ENCODE measurements around the gene FOSL1. TPM values are rescaled to one million over a fixed set of nuclear protein-coding genes. Genes with fewer than 3 reads are reported as not detected.

Gene FOSL1
- total RNA-seq, 1 experiment from 2014 or later: 186 TPM

- TF ChIP-seq POLR2AphosphoS5 (IDR thresholded peaks at IDR 0.05; ENCODE audit: low read depth, low read length) (peak; percentile 14; the same call in 1 of the 2 replicates), TCF7L2 (IDR thresholded peaks at IDR 0.05; ENCODE audit: low read depth, low read length) (no peak)
- H3K4me3 ChIP-seq (ENCODE audit: low read depth in 2 of 2, low read length in 2 of 2): no peak overlapping the region
- H3K9me3 ChIP-seq (ENCODE audit: control insufficient read depth, insufficient read depth, low read depth, low read length): no peaks in the 10 kb centered on the region
- POLR2A ChIA-PET: interaction anchor here (0.8 to 2.1 kb wide), 3 partner anchors 9 to 20 kb away, joined by 3 to 9 read pairs (median 6); partner anchors contain the start of genes FIBP and MUS81
- no peaks in the 10 kb centered on the region for H3K27me3 ChIP-seq (ENCODE audit: control insufficient read depth, insufficient read depth, low read length)
- H3K4me1 ChIP-seq (ENCODE audit: control insufficient read depth, insufficient read depth, low read length): peaks cover 15% of the 10 kb centered on the region
- no peaks in the 10 kb centered on the region; the same call in 1 of the 2 replicates for H3K36me3 ChIP-seq (ENCODE audit: control insufficient read depth, insufficient read depth, low read length)
- H3K27ac ChIP-seq (ENCODE audit: low read length): peak overlapping the region; percentile 23; the same call in 1 of the 2 replicates
- ATAC-seq (no peak), DNase-seq (ENCODE audit: low read depth, low spot score) (no peak)
- intact Hi-C loops (cut with micrococcal nuclease; ENCODE audit: unreplicated experiment): no loop called here
- BruUV-seq (replicated peaks): TSS peak; percentile 29
- in situ Hi-C loops (cut with HindIII; ENCODE audit: low pct_unique_long_range_greater_than_20kb, low sequenced_read_pairs): no loop called here
- CTCF ChIA-PET: interaction anchor here (0.6 to 1.9 kb wide), 6 partner anchors 9 to 77 kb away, joined by 3 to 11 read pairs (median 4); partner anchors contain the start of genes FIBP and MUS81
Measured at GRCh38 chr11:65868907-65869306, 31.3 kb downstream of the FOSL1 start.

GRCh38 chr11:65868076-65868667 lies 32.0 kb downstream of the FOSL1 start:
- intact Hi-C loops (cut with micrococcal nuclease; ENCODE audit: unreplicated experiment) (no loop called here), in situ Hi-C loops (cut with HindIII; ENCODE audit: low pct_unique_long_range_greater_than_20kb, low sequenced_read_pairs) (no loop called here)
- CTCF ChIA-PET: interaction anchor here (0.7 to 1.1 kb wide), 3 partner anchors 8 to 20 kb away, joined by 3 to 5 read pairs (median 4); partner anchors contain the start of genes FIBP and MUS81
- POLR2A ChIA-PET: no interaction called here
- Histone ChIP-seq H3K27me3 (ENCODE audit: control insufficient read depth, insufficient read depth, low read length) (no peaks in the 10 kb centered on the region), H3K4me1 (ENCODE audit: control insufficient read depth, insufficient read depth, low read length) (peaks cover 14% of the 10 kb centered on the region), H3K27ac (ENCODE audit: low read length) (no peak overlapping the region; the same call in 1 of the 2 replicates), H3K4me3 (ENCODE audit: low read depth in 2 of 2, low read length in 2 of 2) (no peak overlapping the region), H3K9me3 (ENCODE audit: control insufficient read depth, insufficient read depth, low read depth, low read length) (no peaks in the 10 kb centered on the region), H3K36me3 (ENCODE audit: control insufficient read depth, insufficient read depth, low read length) (no peaks in the 10 kb centered on the region; the same call in 1 of the 2 replicates)
- DNase-seq (ENCODE audit: low read depth, low spot score) (no peak), ATAC-seq (peak; percentile 13; the same call in 1 of the 2 replicates)
- TF ChIP-seq, protein P1, sequence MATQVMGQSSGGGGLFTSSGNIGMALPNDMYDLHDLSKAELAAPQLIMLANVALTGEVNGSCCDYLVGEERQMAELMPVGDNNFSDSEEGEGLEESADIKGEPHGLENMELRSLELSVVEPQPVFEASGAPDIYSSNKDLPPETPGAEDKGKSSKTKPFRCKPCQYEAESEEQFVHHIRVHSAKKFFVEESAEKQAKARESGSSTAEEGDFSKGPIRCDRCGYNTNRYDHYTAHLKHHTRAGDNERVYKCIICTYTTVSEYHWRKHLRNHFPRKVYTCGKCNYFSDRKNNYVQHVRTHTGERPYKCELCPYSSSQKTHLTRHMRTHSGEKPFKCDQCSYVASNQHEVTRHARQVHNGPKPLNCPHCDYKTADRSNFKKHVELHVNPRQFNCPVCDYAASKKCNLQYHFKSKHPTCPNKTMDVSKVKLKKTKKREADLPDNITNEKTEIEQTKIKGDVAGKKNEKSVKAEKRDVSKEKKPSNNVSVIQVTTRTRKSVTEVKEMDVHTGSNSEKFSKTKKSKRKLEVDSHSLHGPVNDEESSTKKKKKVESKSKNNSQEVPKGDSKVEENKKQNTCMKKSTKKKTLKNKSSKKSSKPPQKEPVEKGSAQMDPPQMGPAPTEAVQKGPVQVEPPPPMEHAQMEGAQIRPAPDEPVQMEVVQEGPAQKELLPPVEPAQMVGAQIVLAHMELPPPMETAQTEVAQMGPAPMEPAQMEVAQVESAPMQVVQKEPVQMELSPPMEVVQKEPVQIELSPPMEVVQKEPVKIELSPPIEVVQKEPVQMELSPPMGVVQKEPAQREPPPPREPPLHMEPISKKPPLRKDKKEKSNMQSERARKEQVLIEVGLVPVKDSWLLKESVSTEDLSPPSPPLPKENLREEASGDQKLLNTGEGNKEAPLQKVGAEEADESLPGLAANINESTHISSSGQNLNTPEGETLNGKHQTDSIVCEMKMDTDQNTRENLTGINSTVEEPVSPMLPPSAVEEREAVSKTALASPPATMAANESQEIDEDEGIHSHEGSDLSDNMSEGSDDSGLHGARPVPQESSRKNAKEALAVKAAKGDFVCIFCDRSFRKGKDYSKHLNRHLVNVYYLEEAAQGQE (IDR thresholded peaks at IDR 0.05; ENCODE audit: insufficient read depth in 1 of 2, low read depth in 2 of 2, low read length in 1 of 2): no peak
- TF ChIP-seq, protein P2, sequence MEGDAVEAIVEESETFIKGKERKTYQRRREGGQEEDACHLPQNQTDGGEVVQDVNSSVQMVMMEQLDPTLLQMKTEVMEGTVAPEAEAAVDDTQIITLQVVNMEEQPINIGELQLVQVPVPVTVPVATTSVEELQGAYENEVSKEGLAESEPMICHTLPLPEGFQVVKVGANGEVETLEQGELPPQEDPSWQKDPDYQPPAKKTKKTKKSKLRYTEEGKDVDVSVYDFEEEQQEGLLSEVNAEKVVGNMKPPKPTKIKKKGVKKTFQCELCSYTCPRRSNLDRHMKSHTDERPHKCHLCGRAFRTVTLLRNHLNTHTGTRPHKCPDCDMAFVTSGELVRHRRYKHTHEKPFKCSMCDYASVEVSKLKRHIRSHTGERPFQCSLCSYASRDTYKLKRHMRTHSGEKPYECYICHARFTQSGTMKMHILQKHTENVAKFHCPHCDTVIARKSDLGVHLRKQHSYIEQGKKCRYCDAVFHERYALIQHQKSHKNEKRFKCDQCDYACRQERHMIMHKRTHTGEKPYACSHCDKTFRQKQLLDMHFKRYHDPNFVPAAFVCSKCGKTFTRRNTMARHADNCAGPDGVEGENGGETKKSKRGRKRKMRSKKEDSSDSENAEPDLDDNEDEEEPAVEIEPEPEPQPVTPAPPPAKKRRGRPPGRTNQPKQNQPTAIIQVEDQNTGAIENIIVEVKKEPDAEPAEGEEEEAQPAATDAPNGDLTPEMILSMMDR (IDR thresholded peaks at IDR 0.05): no peak
- peak; percentile 75 for TF ChIP-seq POLR2AphosphoS5 (IDR thresholded peaks at IDR 0.05; ENCODE audit: low read depth, low read length)
- TF ChIP-seq SIN3A (IDR thresholded peaks at IDR 0.05; ENCODE audit: borderline replicate concordance, insufficient read depth, low read depth, low read length): no peak
- no TSS peak for BruUV-seq (replicated peaks)
